ENCODE measurements around the gene TCF19.

The TCF19 gene

GRCh38 chr6:31128093-31128676, 30.2 kb upstream of the TCF19 start:
- peak; percentile 65 for DNase-seq

- DNase-seq: no peak
Measured at GRCh38 chr6:31129130-31129529, 29.3 kb upstream of the TCF19 start.

- DNase-seq: no peak
Measured at GRCh38 chr6:31130751-31131150, 27.6 kb upstream of the TCF19 start.

GRCh38 chr6:31131595-31131994, 26.8 kb upstream of the TCF19 start:
- DNase-seq: no peak

- no peak for DNase-seq
Measured at GRCh38 chr6:31132806-31133205, 25.6 kb upstream of the TCF19 start.

GRCh38 chr6:31135710-31136109, 22.7 kb upstream of the TCF19 start:
- no peak for DNase-seq

GRCh38 chr6:31138982-31139381, 19.4 kb upstream of the TCF19 start, which contains the start of gene PSORS1C2:
Gene PSORS1C2 (minus strand): TSS chr6:31139066. CDS start chr6:31139026, 40 bp downstream.
- DNase-seq: no peak

- no peak for DNase-seq
Measured at GRCh38 chr6:31139599-31139998, 18.8 kb upstream of the TCF19 start.

GRCh38 chr6:31140643-31141042, 17.7 kb upstream of the TCF19 start:
- DNase-seq: no peak

GRCh38 chr6:31142361-31142761, 16.0 kb upstream of the TCF19 start:
- no peak for DNase-seq

GRCh38 chr6:31143148-31143547, 15.2 kb upstream of the TCF19 start:
- DNase-seq: no peak

GRCh38 chr6:31144296-31144969, 14.0 kb upstream of the TCF19 start:
- DNase-seq: no peak

GRCh38 chr6:31144970-31145340, 13.4 kb upstream of the TCF19 start:
- no peak for DNase-seq

GRCh38 chr6:31145386-31145785, 13.0 kb upstream of the TCF19 start:
- no peak for DNase-seq

- no peak for DNase-seq
Measured at GRCh38 chr6:31149827-31150447, 8.5 kb upstream of the TCF19 start.

- DNase-seq: no peak
Measured at GRCh38 chr6:31152781-31153180, 5.6 kb upstream of the TCF19 start.

GRCh38 chr6:31154436-31154835, 4.0 kb upstream of the TCF19 start:
- DNase-seq: no peak

GRCh38 chr6:31156641-31157040, 1.7 kb upstream of the TCF19 start:
- no peak for DNase-seq

GRCh38 chr6:31157513-31158139, 763 bp upstream of the TCF19 start, which contains the start of gene CCHCR1:
Gene CCHCR1 (minus strand): TSS chr6:31157802. CDS start chr6:31157600, 202 bp downstream.
- DNase-seq: no peak

GRCh38 chr6:31158863-31159855, 770 bp downstream of the TCF19 start:
- DNase-seq: no peak

GRCh38 chr6:31161216-31162126, 3.1 kb downstream of the TCF19 start:
- DNase-seq: no peak
